Measurements from ENCODE around the gene NRXN3. TPM values are rescaled to one million over a fixed set of nuclear protein-coding genes. Genes with fewer than 3 reads are reported as not detected.

The NRXN3 gene
- polyA plus RNA-seq, 1 experiment, result 1.1 TPM

GRCh38 chr14:79914595-79914994 lies 1744.4 kb downstream of the NRXN3 start:
- H3K27ac ChIP-seq (ENCODE audit: low read depth, low read length), result no peak overlapping the region
- TF ChIP-seq CTCF (IDR thresholded peaks at IDR 0.05; ENCODE audit: low read depth, low read length), result no peak
- H3K4me3 ChIP-seq (ENCODE audit: low read depth, low read length), result no peak overlapping the region
- H3K27me3 ChIP-seq (ENCODE audit: control insufficient read depth, insufficient read depth, low read length), result no peaks in the 10 kb centered on the region
- ChIA-PET POLR2A (no interaction called here), CTCF (no interaction called here)
- no peak for DNase-seq (ENCODE audit: low read depth, low spot score)
- no peaks in the 10 kb centered on the region for H3K9me3 ChIP-seq (ENCODE audit: control insufficient read depth, insufficient read depth, low read length)

GRCh38 chr14:79915406-79915805 lies 1745.2 kb downstream of the NRXN3 start:
- POLR2A ChIA-PET, result no interaction called here
- no peak for TF ChIP-seq CTCF (IDR thresholded peaks at IDR 0.05; ENCODE audit: low read depth, low read length)
- Histone ChIP-seq H3K4me3 (ENCODE audit: low read depth, low read length) (no peak overlapping the region), H3K27me3 (ENCODE audit: control insufficient read depth, insufficient read depth, low read length) (no peaks in the 10 kb centered on the region), H3K9me3 (ENCODE audit: control insufficient read depth, insufficient read depth, low read length) (no peaks in the 10 kb centered on the region), H3K27ac (ENCODE audit: low read depth, low read length) (no peak overlapping the region)
- CTCF ChIA-PET, result no interaction called here
- DNase-seq (ENCODE audit: low read depth, low spot score), result no peak

- ChIA-PET CTCF (no interaction called here), POLR2A (no interaction called here)
- no peak overlapping the region for H3K4me3 ChIP-seq (ENCODE audit: low read depth, low read length)
- H3K9me3 ChIP-seq (ENCODE audit: control insufficient read depth, insufficient read depth, low read length), result no peaks in the 10 kb centered on the region
- no peak overlapping the region for H3K27ac ChIP-seq (ENCODE audit: low read depth, low read length)
- no peak for DNase-seq (ENCODE audit: low read depth, low spot score)
- H3K27me3 ChIP-seq (ENCODE audit: control insufficient read depth, insufficient read depth, low read length), result no peaks in the 10 kb centered on the region
- no peak for TF ChIP-seq CTCF (IDR thresholded peaks at IDR 0.05; ENCODE audit: low read depth, low read length)
Observed at GRCh38 chr14:79916281-79916680, 1746.1 kb downstream of the NRXN3 start.

GRCh38 chr14:79916892-79917291 lies 1746.7 kb downstream of the NRXN3 start:
- H3K27ac ChIP-seq (ENCODE audit: low read depth, low read length), result no peak overlapping the region
- H3K4me3 ChIP-seq (ENCODE audit: low read depth, low read length), result no peak overlapping the region
- TF ChIP-seq CTCF (IDR thresholded peaks at IDR 0.05; ENCODE audit: low read depth, low read length), result no peak
- no peak for DNase-seq (ENCODE audit: low read depth, low spot score)
- CTCF ChIA-PET, result no interaction called here
- POLR2A ChIA-PET, result no interaction called here
- no peaks in the 10 kb centered on the region for H3K9me3 ChIP-seq (ENCODE audit: control insufficient read depth, insufficient read depth, low read length)
- no peaks in the 10 kb centered on the region for H3K27me3 ChIP-seq (ENCODE audit: control insufficient read depth, insufficient read depth, low read length)

Small RNAs within 50 kb of the gene (small RNA-seq; reads per million reads assigned to genes)
- gene RNA5SP388 (ENCODE audit: insufficient read length, low read depth), result not detected

Measured in AG04450 (cell line).